GM23248 (cell line): ENCODE measurements around the gene ANGPTL5. TPM values are rescaled to one million over a fixed set of nuclear protein-coding genes. Genes with fewer than 3 reads are reported as not detected.

Experiments
- DNase-seq: peaks from one replicate; pipeline ENCODE4 v3.0.0-alpha.2; 2015
- H2AFZ ChIP-seq: fragments of 200-600 bp; sonication (generic); 2 replicates; pipeline ENCODE4 v1.6.1; 2016; ENCODE audit warnings: antibody characterized with exemption
- H3F3A ChIP-seq: fragments of 200-600 bp; sonication (generic); 2 replicates; pipeline ENCODE4 v1.6.1; 2016; ENCODE audit warnings: mild to moderate bottlenecking, antibody characterized with exemption, mixed run types; ENCODE audit not compliant: insufficient read depth
- H3K27ac ChIP-seq: fragments of 200-600 bp; sonication (generic); 2 replicates; pipeline ENCODE4 v1.5.1; 2016; ENCODE audit warnings: mild to moderate bottlenecking
- H3K27me3 ChIP-seq: fragments of 200-600 bp; sonication (generic); replicated peaks from 2 replicates; pipeline ENCODE4 v1.6.1; 2016; ENCODE audit warnings: mild to moderate bottlenecking; ENCODE audit not compliant: insufficient read depth
- H3K36me3 ChIP-seq: fragments of 200-600 bp; sonication (generic); 2 replicates; pipeline ENCODE4 v1.6.1; 2016; ENCODE audit warnings: low read depth, mild to moderate bottlenecking
- H3K4me1 ChIP-seq: fragments of 200-600 bp; sonication (generic); 2 replicates; pipeline ENCODE4 v1.6.1; 2016; ENCODE audit warnings: mild to moderate bottlenecking; ENCODE audit not compliant: insufficient read depth
- H3K4me2 ChIP-seq: fragments of 200-600 bp; sonication (generic); one replicate; pipeline ENCODE4 v1.6.1; 2016; ENCODE audit warnings: mild to moderate bottlenecking; ENCODE audit not compliant: unreplicated experiment
- H3K4me3 ChIP-seq: fragments of 200-600 bp; sonication (generic); 2 replicates; pipeline ENCODE4 v1.5.1; 2016; ENCODE audit warnings: mild to moderate bottlenecking
- H3K79me2 ChIP-seq: fragments of 200-600 bp; sonication (generic); 2 replicates; pipeline ENCODE4 v1.6.1; 2016; ENCODE audit warnings: mild to moderate bottlenecking; ENCODE audit not compliant: insufficient read depth
- H3K9ac ChIP-seq: fragments of 200-600 bp; sonication (generic); 2 replicates; pipeline ENCODE4 v1.6.1; 2016; ENCODE audit warnings: mild to moderate bottlenecking
- H3K9me2 ChIP-seq: fragments of 200-600 bp; sonication (generic); 2 replicates; pipeline ENCODE4 v1.6.1; 2016; ENCODE audit warnings: mixed run types, mild to moderate bottlenecking, moderate library complexity; ENCODE audit not compliant: insufficient read depth
- H3K9me3 ChIP-seq: fragments of 200-600 bp; sonication (generic); one replicate; pipeline ENCODE4 v1.6.1; 2017; ENCODE audit warnings: low read depth
- H4K20me1 ChIP-seq: fragments of 200-600 bp; sonication (generic); 2 replicates; pipeline ENCODE4 v1.6.0; 2016; ENCODE audit not compliant: insufficient read depth
- EZH2 ChIP-seq: fragments of 200-600 bp; sonication (generic); IDR thresholded peaks from 2 replicates; pipeline ENCODE4 v1.6.1; 2018; ENCODE audit warnings: antibody characterized with exemption, mild to moderate bottlenecking; ENCODE audit not compliant: insufficient read depth, poor library complexity, severe bottlenecking
- EZH2phosphoT487 ChIP-seq: fragments of 200-600 bp; sonication (generic); IDR thresholded peaks from 2 replicates; pipeline ENCODE4 v1.6.1; 2018; ENCODE audit warnings: antibody characterized with exemption, moderate library complexity, mild to moderate bottlenecking, low read depth; ENCODE audit not compliant: insufficient read depth
- WGBS, 2 experiments: methylation state at CpG; one replicate each; pipeline ENCODE4 v1.1.6; 2015 to 2017; ENCODE audit warnings: low lambda C conversion rate in 2 of 2, low coverage in 1 of 2; ENCODE audit errors: missing lambda C conversion rate in 2 of 2; 5-methylcytosine and 5-hydroxymethylcytosine counted together
- in situ Hi-C: fragments of 300-500 bp; cut with MboI; formaldehyde crosslinking; loops from 2 replicates; pipeline ENCODE4 v1.15.0; 2020
- polyA plus RNA-seq: library from polyadenylated mRNA; unstranded; fragments of >200 nt; fragmentation: Nextera tagmentation; extraction: Ambion mirVana; gene quantifications from 2 replicates; pipeline ENCODE4 v1.2.1, GENCODE V29; 2016
- total RNA-seq: library from RNA; depleted of rRNA; stranded (reverse); fragments of >200 nt; shearing (Covaris generic); gene quantifications from 2 replicates; pipeline ENCODE4 v1.2.3, GENCODE V29; 2014; rRNA removed

The ANGPTL5 gene
- total and polyA plus RNA-seq, 2 experiments from 2014 or later: 0.15 TPM; not detected in 1

GRCh38 chr11:101848262-101848661, 68.1 kb downstream of the ANGPTL5 start:
- Histone ChIP-seq H3K27ac (no peak overlapping the region), H3K9me3 (no peaks in the 10 kb centered on the region), H3K4me1 (no peaks in the 10 kb centered on the region), H3K79me2 (no peaks in the 10 kb centered on the region), H3K9ac (no peak overlapping the region), H4K20me1 (no peaks in the 10 kb centered on the region), H3F3A (no peaks in the 10 kb centered on the region), H3K27me3 (no peaks in the 10 kb centered on the region), H2AFZ (no peak overlapping the region), H3K4me3 (no peak overlapping the region), H3K4me2 (no peak overlapping the region), H3K36me3 (no peaks in the 10 kb centered on the region), H3K9me2 (no peaks in the 10 kb centered on the region)
- in situ Hi-C loops: loop anchor here (10.0 kb wide), 1 partner anchor 403 kb away; no protein-coding TSS in a partner anchor
- peak; percentile 55 for DNase-seq
- TF ChIP-seq EZH2phosphoT487 (no peak), EZH2 (no peak)
- WGBS, 2 experiments: 3% methylated on average over 2 of the region's 2 CpGs

DNA sequence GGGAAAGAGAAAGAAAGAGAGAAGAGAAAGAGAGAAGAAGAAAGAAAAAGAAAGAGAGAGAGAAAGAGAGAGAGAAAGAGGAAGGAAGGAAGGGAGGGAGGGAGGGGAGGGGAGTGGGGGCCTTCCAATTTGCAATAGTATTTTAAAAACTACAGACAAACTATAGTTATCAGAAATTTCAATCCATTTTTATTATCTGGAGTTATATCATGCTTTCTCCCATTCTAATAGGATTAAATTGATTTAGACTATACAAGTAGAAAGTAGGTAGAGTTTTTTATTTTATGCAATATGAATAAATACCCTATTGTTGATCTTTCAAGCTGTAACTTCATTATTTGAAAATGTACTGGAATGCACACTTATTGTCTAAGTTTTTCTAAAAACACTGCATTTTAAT, 71.7 kb downstream of the ANGPTL5 start:
- no peak for TF ChIP-seq EZH2phosphoT487
- no peak for TF ChIP-seq EZH2
- H3K79me2 ChIP-seq: no peaks in the 10 kb centered on the region
- no peak overlapping the region for H3K9ac ChIP-seq
- no peak overlapping the region for H2AFZ ChIP-seq
- H3K4me3 ChIP-seq: no peak overlapping the region
- H3K27ac ChIP-seq: no peak overlapping the region
- H3K9me3 ChIP-seq: no peaks in the 10 kb centered on the region
- no peaks in the 10 kb centered on the region for H3K9me2 ChIP-seq
- H3K4me2 ChIP-seq: no peak overlapping the region
- no peak for DNase-seq
- no peaks in the 10 kb centered on the region for H3K27me3 ChIP-seq
- H4K20me1 ChIP-seq: no peaks in the 10 kb centered on the region
- in situ Hi-C loops: loop anchor here (10.0 kb wide), 1 partner anchor 400 kb away; no protein-coding TSS in a partner anchor
- H3K36me3 ChIP-seq: no peaks in the 10 kb centered on the region
- no peaks in the 10 kb centered on the region for H3F3A ChIP-seq
- no peaks in the 10 kb centered on the region for H3K4me1 ChIP-seq

GRCh38 chr11:101840704-101841103, 75.6 kb downstream of the ANGPTL5 start:
- 60 to 82% methylated on average over 2 of the region's 2 CpGs for WGBS, 2 experiments
- no peaks in the 10 kb centered on the region for H3F3A ChIP-seq
- TF ChIP-seq EZH2 (no peak), EZH2phosphoT487 (no peak)
- no peaks in the 10 kb centered on the region for H3K79me2 ChIP-seq
- no peaks in the 10 kb centered on the region for H3K27me3 ChIP-seq
- H3K9ac ChIP-seq: no peak overlapping the region
- DNase-seq: no peak
- no peaks in the 10 kb centered on the region for H3K9me3 ChIP-seq
- no peaks in the 10 kb centered on the region for H3K36me3 ChIP-seq
- H3K27ac ChIP-seq: no peak overlapping the region
- in situ Hi-C loops: loop anchor here (10.0 kb wide), 1 partner anchor 396 kb away; no protein-coding TSS in a partner anchor
- no peak overlapping the region for H2AFZ ChIP-seq
- H3K4me1 ChIP-seq: no peaks in the 10 kb centered on the region
- no peak overlapping the region for H3K4me2 ChIP-seq
- no peak overlapping the region for H3K4me3 ChIP-seq
- H3K9me2 ChIP-seq: no peaks in the 10 kb centered on the region
- H4K20me1 ChIP-seq: no peaks in the 10 kb centered on the region

Other genes starting within 250 kb of the ANGPTL5 start
- 2.0 and 3.5 TPM in 2 replicates for gene CEP126, start 1.5 kb downstream of the ANGPTL5 start, total RNA-seq
- 2.7 and 2.9 TPM in 2 replicates for gene CEP126, start 1.5 kb downstream of the ANGPTL5 start, polyA plus RNA-seq
- 7.3 and 10.2 TPM in 2 replicates for gene CFAP300, start 130.9 kb upstream of the ANGPTL5 start, total RNA-seq
- 14.0 and 15.3 TPM in 2 replicates for gene CFAP300, start 130.9 kb upstream of the ANGPTL5 start, polyA plus RNA-seq
- 118 and 136 TPM in 2 replicates for gene YAP1, start 193.9 kb upstream of the ANGPTL5 start, total RNA-seq
- 11.0 and 11.9 TPM in 2 replicates for gene YAP1, start 193.9 kb upstream of the ANGPTL5 start, polyA plus RNA-seq